ENCODE data around the gene POLR3H. TPM values are rescaled to one million over a fixed set of nuclear protein-coding genes. Genes with fewer than 3 reads are reported as not detected.

The POLR3H gene
- total and polyA plus RNA-seq, 2 donors (not counting 1 experiment from before 2014, with no cell fraction given) = 12.4 to 32.1 TPM

- CTCF ChIA-PET = interaction anchor here (3.7 kb wide), 2 partner anchors 10 to 103 kb away, joined by 13 to 27 read pairs; no protein-coding TSS in a partner anchor
- Mint-ChIP-seq H3K27ac (peak overlapping the region; percentile 23), H3K4me1 (peaks cover 15% of the 10 kb centered on the region), H3K9me3 (ENCODE audit: insufficient read depth) (no peaks in the 10 kb centered on the region), H3K27me3 (no peaks in the 10 kb centered on the region), H3K4me3 (no peak overlapping the region)
- Histone ChIP-seq H2AFZ (ENCODE audit: insufficient read depth, low read depth, low read length, poor library complexity, severe bottlenecking) (no peak overlapping the region), H3K4me1 (ENCODE audit: control insufficient read depth in 2 of 2, insufficient read depth in 2 of 2, low read length in 2 of 2) (peaks cover 0 to 11% of the 10 kb centered on the region in 2 donors), H3K27me3 (replicated peaks in 1 of 4; ENCODE audit: control extremely low read depth in 1 of 4, control insufficient read depth in 3 of 4, insufficient read depth in 4 of 4, low read length in 3 of 4) (no peaks in the 10 kb centered on the region), H3K79me2 (ENCODE audit: control insufficient read depth, insufficient read depth, low read length) (peaks cover 72% of the 10 kb centered on the region), H3K27ac (ENCODE audit: low read length in 2 of 2) (no peak overlapping the region), H3K4me2 (replicated peaks; ENCODE audit: low read depth, low read length, poor library complexity, severe bottlenecking) (no peak overlapping the region), H3K36me3 (replicated peaks in 1 of 2; ENCODE audit: control extremely low read depth in 1 of 2, control insufficient read depth in 1 of 2, extremely low read depth in 1 of 2, insufficient read depth in 2 of 2, low read length in 1 of 2) (peaks cover 8 to 68% of the 10 kb centered on the region in 2 experiments), H4K20me1 (ENCODE audit: control insufficient read depth, insufficient read depth, low read length, poor library complexity, severe bottlenecking) (peaks cover 35% of the 10 kb centered on the region), H3K9me3 (ENCODE audit: control extremely low read depth in 1 of 3, control insufficient read depth in 2 of 3, insufficient read depth in 1 of 3, low read length in 2 of 3) (no peaks in the 10 kb centered on the region), H3K9ac (ENCODE audit: low read length) (no peak overlapping the region), H3K4me3 (ENCODE audit: control extremely low read depth in 1 of 5, extremely low read depth in 1 of 5, insufficient read depth in 1 of 5, low read depth in 2 of 5, low read length in 4 of 5) (no peak overlapping the region)
- 95% methylated on average over 19 of the region's 23 CpGs for WGBS (ENCODE audit: insufficient coverage)
- DNase-seq (no peak), ATAC-seq (ENCODE audit: low read depth) (no peak)
- TF ChIP-seq CTCF (IDR thresholded peaks at IDR 0.05) = no peak
- no peak for TF ChIP-seq EZH2 (IDR thresholded peaks at IDR 0.05; ENCODE audit: borderline replicate concordance, insufficient read depth, low read depth, low read length, poor library complexity, severe bottlenecking)
- intact Hi-C loops (cut with micrococcal nuclease) = no loop called here
- POLR2A ChIA-PET = no interaction called here
Observed at GRCh38 chr22:41507330-41508063, 36.8 kb downstream of the POLR3H start.

All from B cell (primary cell).